Activated CD8-positive, alpha-beta memory T cell treated with anti-CD3 and anti-CD28 coated beads for 36 hours (primary cell): ENCODE measurements around the gene ALB. TPM values are rescaled to one million over a fixed set of nuclear protein-coding genes. Genes with fewer than 3 reads are reported as not detected.

ENCODE experiments used
- CTCF ChIA-PET: fragments of 350-600 bp; sonication (Branson Sonifier 250); formaldehyde crosslinking; loops from one replicate; lab custom pipeline; 2021; ENCODE audit warnings: antibody characterized with exemption; lab: Charles Lee
- POLR2A ChIA-PET: fragments of 350-600 bp; sonication (Branson Sonifier 250); formaldehyde crosslinking; loops from one replicate; lab custom pipeline; 2021; ENCODE audit warnings: antibody characterized with exemption; lab: Charles Lee
- total RNA-seq, 2 experiments: library from RNA; stranded (reverse); gene quantifications; one replicate each; pipeline ENCODE4 v1.2.3, GENCODE V29; 2021

Gene ALB
- total RNA-seq, 2 experiments from 2014 or later: not detected

GRCh38 chr4:73423184-73423583 lies 19.1 kb downstream of the ALB start:
- ChIA-PET POLR2A (no interaction called here), CTCF (no interaction called here)

DNA sequence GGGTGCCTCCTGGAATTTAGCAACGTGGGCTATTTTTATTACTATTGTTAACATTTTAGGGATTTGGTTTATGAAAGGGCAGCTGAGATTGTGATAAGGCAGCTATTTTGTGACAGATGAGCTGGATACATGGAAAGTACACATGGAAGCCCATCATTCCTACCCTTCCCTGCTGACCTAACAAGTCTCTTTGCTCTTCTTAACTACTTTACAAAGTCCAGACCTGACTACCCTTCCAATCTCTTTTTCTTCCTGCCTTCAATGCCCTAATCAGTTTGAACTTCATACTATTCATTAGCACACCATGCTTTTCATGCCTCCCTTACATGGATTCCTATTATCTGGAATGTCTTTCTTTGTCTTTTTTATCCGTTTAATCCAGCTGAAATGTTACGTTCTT lies 22.6 kb downstream of the ALB start:
- ChIA-PET POLR2A (no interaction called here), CTCF (no interaction called here)

DNA sequence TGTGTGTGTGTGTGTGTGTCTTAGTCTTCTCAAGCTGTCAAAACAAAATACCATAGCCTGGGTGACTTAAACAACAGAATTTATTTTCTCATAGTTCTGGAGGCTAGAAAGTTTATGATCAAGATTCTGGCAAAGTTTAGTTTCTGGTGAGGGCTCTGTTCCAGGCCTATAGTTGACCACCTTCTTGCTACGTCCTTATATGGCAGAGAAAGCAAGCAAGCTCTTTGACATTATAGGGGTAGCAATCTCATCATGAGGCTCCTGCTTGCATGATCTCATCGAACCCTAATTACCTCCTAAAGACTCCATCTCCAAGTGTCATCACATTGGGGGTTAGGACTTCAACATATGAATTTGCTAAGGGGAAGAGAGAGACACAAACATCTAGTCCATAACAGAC lies 25.0 kb downstream of the ALB start:
- ChIA-PET CTCF (interaction anchor here (0.6 kb wide), 1 partner anchor 124 kb away, joined by 3 read pairs; no protein-coding TSS in a partner anchor), POLR2A (no interaction called here)

GRCh38 chr4:73429826-73430587 lies 25.9 kb downstream of the ALB start:
- CTCF ChIA-PET: no interaction called here

GRCh38 chr4:73431813-73432168 lies 27.7 kb downstream of the ALB start:
- CTCF ChIA-PET: no interaction called here
- POLR2A ChIA-PET: no interaction called here

More at GRCh38 chr4:73429826-73430587, 25.9 kb downstream of the ALB start:
- POLR2A ChIA-PET: no interaction called here

- ChIA-PET CTCF (no interaction called here), POLR2A (no interaction called here)
Measured at GRCh38 chr4:73432169-73433000, 28.3 kb downstream of the ALB start.

- CTCF ChIA-PET: no interaction called here
- POLR2A ChIA-PET: no interaction called here
Measured at GRCh38 chr4:73433140-73433539, 29.1 kb downstream of the ALB start.

DNA sequence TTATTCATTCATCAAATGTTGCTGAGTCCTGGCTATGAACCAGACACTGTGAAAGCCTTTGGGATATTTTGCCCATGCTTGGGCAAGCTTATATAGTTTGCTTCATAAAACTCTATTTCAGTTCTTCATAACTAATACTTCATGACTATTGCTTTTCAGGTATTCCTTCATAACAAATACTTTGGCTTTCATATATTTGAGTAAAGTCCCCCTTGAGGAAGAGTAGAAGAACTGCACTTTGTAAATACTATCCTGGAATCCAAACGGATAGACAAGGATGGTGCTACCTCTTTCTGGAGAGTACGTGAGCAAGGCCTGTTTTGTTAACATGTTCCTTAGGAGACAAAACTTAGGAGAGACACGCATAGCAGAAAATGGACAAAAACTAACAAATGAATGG lies 30.2 kb downstream of the ALB start:
- CTCF ChIA-PET: no interaction called here

GRCh38 chr4:73435984-73436383 lies 31.9 kb downstream of the ALB start, which contains the start of gene AFP:
AFP (plus strand) TSS chr4:73436221; CDS start chr4:73436263, 42 bp downstream.
- ChIA-PET CTCF (no interaction called here), POLR2A (no interaction called here)

More for the DNA sequence above, 30.2 kb downstream of the ALB start:
- POLR2A ChIA-PET: no interaction called here

- ChIA-PET POLR2A (no interaction called here), CTCF (no interaction called here)
Measured at GRCh38 chr4:73436674-73437557, 32.8 kb downstream of the ALB start.

GRCh38 chr4:73437558-73437956 lies 33.5 kb downstream of the ALB start:
- POLR2A ChIA-PET: no interaction called here
- CTCF ChIA-PET: no interaction called here

DNA sequence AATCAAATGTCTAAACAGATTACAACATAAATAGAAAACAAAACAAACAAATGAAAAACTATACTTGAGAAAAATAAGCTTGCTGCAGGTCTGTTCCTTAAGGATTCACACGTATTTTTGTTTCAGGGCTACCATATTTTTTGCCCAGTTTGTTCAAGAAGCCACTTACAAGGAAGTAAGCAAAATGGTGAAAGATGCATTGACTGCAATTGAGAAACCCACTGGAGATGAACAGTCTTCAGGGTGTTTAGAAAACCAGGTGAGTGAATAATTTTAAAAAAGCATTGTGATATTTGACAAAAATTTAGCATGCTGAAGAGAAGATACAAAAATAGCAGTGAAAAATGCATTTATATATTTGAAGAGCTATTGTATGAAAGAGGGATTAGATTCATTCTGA lies 34.0 kb downstream of the ALB start:
- POLR2A ChIA-PET: no interaction called here

DNA sequence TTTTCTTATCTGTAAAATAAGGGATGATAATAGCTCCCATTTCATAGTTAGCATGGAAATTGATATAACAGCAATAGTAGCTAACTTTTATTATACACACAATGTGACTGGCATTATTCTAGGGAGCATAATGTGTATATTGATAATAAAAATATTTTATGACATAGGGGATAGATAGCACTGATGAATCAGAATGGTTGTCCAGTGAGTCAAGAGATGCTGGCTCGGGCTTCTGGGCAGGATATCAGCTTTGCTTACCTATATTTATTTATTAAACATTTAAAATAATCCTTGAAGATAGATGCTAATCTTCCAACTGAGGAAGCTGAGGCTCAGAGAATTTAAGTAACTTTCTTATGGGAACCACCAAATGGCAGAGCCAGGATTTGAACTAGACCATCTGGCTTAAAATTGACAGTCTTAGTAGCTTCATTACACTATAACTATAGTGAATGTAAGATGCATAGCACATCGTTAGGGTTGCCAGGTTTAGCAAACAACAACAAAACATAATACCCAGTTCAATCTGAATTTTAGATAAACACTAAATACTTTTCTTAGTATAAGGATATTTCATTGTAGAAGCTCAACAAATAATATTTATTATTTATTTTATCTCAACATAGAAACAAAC lies 34.6 kb downstream of the ALB start:
- ChIA-PET POLR2A (no interaction called here), CTCF (no interaction called here)

More for the DNA sequence above, 34.0 kb downstream of the ALB start:
- CTCF ChIA-PET: no interaction called here

DNA sequence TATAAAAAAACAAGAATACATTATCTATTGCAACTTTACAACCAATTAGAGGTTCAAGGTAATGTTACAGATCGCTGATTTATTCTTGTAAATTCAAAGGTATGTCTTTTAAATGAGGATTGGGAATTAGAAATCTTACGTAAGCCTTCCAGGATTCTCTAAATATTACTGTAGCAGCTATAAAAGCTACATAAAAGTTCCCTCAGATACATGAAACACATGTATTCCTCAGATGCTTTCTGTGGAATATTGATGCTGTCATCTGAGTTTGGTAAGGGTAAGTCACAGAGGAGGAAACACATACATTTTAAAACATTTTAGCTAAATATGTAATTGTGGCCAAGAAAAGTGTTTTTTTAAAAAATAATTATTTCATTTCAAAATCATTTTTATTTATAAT lies 35.4 kb downstream of the ALB start:
- CTCF ChIA-PET: no interaction called here

DNA sequence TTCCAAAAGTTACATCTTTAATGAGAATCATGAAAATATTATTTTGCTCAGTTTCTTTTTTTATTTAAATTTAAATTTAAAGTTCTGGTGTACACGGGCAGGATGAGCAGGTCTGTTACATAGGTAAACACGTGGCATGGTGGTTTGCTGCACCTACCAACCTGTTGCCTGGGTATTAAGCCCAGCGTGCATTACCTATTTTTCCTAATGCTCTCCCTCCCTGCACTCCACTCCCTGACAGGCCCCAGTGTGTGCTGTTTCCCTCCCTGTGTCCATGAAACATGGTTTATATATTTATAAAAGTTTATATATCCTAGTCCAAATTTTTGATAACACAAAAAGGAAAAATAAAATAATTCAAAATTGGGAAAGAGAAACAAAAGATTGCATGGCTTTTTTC lies 35.9 kb downstream of the ALB start:
- ChIA-PET CTCF (no interaction called here), POLR2A (no interaction called here)

More for the DNA sequence above, 35.4 kb downstream of the ALB start:
- POLR2A ChIA-PET: no interaction called here

DNA sequence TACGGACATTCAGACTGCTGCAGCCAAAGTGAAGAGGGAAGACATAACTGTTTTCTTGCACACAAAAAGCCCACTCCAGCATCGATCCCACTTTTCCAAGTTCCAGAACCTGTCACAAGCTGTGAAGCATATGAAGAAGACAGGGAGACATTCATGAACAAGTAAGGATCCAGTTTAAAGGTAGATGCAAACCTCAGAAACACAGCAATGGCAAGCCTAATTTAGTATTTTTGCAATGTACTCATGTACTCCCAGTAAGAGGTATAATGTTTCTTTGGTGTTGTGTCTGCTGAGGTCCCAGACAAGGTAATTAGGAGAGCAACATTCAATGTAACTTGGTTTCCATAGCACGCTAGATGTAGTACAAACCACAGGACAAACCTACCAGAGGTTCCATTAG lies 36.6 kb downstream of the ALB start:
- ChIA-PET POLR2A (no interaction called here), CTCF (no interaction called here)

DNA sequence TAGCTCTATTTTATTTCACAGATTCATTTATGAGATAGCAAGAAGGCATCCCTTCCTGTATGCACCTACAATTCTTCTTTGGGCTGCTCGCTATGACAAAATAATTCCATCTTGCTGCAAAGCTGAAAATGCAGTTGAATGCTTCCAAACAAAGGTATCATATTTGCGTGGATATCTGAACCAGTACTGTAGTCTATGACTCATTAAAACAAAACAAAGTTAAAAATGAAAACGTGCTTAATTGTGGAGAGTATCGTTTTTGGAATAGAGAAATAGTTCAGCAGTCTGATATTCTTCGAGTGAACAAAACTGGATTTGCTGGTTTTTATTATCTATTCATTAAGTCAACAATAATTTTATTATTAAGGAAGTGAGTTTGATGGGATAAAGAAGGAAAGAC lies 38.2 kb downstream of the ALB start:
- ChIA-PET POLR2A (no interaction called here), CTCF (no interaction called here)

DNA sequence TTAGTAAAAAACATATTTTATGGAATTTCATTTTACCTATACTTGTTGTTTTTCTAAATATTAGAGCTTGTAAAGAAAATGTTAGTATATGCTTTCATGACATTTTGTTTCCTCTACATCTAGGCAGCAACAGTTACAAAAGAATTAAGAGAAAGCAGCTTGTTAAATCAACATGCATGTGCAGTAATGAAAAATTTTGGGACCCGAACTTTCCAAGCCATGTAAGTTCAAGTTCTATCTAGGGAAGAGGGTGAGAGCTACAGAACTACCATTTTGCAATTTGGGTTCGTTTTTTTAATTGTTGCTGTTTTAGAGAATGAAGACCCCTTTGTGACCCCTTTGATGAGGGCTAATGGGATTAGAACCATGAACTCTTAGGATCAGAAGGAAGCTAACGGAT lies 39.1 kb downstream of the ALB start:
- ChIA-PET CTCF (no interaction called here), POLR2A (no interaction called here)
